GM18907 (cell line): ENCODE data around the gene PDX1.

ENCODE experiments used
- ATAC-seq: cut with Tn5 transposase; IDR thresholded peaks from one replicate; pipeline ENCODE4 v1.9.1; 2021; ENCODE audit warnings: mild to moderate bottlenecking, moderate library complexity; ENCODE audit not compliant: unreplicated experiment

PDX1 gene

GRCh38 chr13:27921961-27922882 is 2.4 kb downstream of the PDX1 start:
- no peak for ATAC-seq

GRCh38 chr13:27922883-27923612 is 3.2 kb downstream of the PDX1 start:
- ATAC-seq = no peak

GRCh38 chr13:27923794-27924528 is 4.2 kb downstream of the PDX1 start:
- no peak for ATAC-seq

GRCh38 chr13:27924529-27925141 is 4.8 kb downstream of the PDX1 start:
- no peak for ATAC-seq

- ATAC-seq = no peak
These were observed 5.6 kb downstream of the PDX1 start for GRCh38 chr13:27925220-27925991.

- ATAC-seq = no peak
These were observed 7.0 kb downstream of the PDX1 start for GRCh38 chr13:27926644-27927434.

GRCh38 chr13:27927444-27928352 is 7.9 kb downstream of the PDX1 start:
- ATAC-seq = no peak

GRCh38 chr13:27928353-27928804 is 8.6 kb downstream of the PDX1 start:
- ATAC-seq = no peak

GRCh38 chr13:27928805-27929753 is 9.3 kb downstream of the PDX1 start:
- no peak for ATAC-seq

- ATAC-seq = no peak
These were observed 10.1 kb downstream of the PDX1 start for GRCh38 chr13:27929868-27930267.

GRCh38 chr13:27933118-27933517 is 13.3 kb downstream of the PDX1 start:
- ATAC-seq = no peak

- no peak for ATAC-seq
These were observed 14.0 kb downstream of the PDX1 start for GRCh38 chr13:27933580-27934328.

GRCh38 chr13:27942972-27943371 is 23.2 kb downstream of the PDX1 start:
- no peak for ATAC-seq

- peak; percentile 17 for ATAC-seq
These were observed 33.3 kb downstream of the PDX1 start for GRCh38 chr13:27952876-27953675.

- peak; percentile 92 for ATAC-seq
These were observed 34.0 kb downstream of the PDX1 start for GRCh38 chr13:27953676-27954405.
